IPS-18c (cell line): Measurements from ENCODE around the gene ACSF3.
"Not testable (repeated sequence)": the region's sequence is repeated elsewhere in the genome, so short reads cannot be mapped to it uniquely, and the experiment has no call there.

Source experiments
- H3K4me3 ChIP-seq: 2 replicates; pipeline ENCODE4 v1.7.0; 2013; ENCODE audit warnings: low read depth, mild to moderate bottlenecking, low read length, moderate library complexity; ENCODE audit not compliant: insufficient read depth
- H3K9me3 ChIP-seq: one replicate; pipeline ENCODE4 v1.6.1; 2013; ENCODE audit warnings: mild to moderate bottlenecking, low read length, moderate library complexity; ENCODE audit not compliant: control insufficient read depth, insufficient read depth

ACSF3 gene

GRCh38 chr16:89179148-89179484, 85.5 kb downstream of the ACSF3 start:
- Histone ChIP-seq H3K9me3 (no peaks in the 10 kb centered on the region), H3K4me3 (no peak overlapping the region)

- H3K9me3 ChIP-seq = no peaks in the 10 kb centered on the region
- no peak overlapping the region for H3K4me3 ChIP-seq
Measured at GRCh38 chr16:89179656-89180315, 86.1 kb downstream of the ACSF3 start.

DNA sequence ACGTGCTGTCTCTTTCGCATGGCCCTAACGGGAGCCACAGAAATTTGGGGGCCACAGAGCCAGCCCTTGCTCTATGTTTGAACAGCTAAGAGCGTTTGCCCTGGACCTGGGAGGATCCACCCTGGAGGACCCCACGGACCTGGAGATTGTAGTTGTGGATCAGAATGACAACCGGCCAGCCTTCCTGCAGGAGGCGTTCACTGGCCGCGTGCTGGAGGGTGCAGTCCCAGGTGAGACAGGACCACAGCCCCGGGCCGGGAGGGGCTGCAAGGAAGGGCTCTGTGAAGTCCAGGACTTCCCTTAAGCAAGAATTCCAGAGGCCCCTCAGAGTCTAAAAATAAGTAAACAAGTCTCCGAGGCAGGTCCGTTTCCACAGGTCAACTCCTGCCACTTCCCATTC, 89.8 kb downstream of the ACSF3 start:
- Histone ChIP-seq H3K9me3 (no peaks in the 10 kb centered on the region), H3K4me3 (no peak overlapping the region)

GRCh38 chr16:89183975-89184676, 90.5 kb downstream of the ACSF3 start:
- Histone ChIP-seq H3K9me3 (no peaks in the 10 kb centered on the region), H3K4me3 (no peak overlapping the region)

GRCh38 chr16:89184677-89184932, 91.0 kb downstream of the ACSF3 start:
- no peaks in the 10 kb centered on the region for H3K9me3 ChIP-seq

DNA sequence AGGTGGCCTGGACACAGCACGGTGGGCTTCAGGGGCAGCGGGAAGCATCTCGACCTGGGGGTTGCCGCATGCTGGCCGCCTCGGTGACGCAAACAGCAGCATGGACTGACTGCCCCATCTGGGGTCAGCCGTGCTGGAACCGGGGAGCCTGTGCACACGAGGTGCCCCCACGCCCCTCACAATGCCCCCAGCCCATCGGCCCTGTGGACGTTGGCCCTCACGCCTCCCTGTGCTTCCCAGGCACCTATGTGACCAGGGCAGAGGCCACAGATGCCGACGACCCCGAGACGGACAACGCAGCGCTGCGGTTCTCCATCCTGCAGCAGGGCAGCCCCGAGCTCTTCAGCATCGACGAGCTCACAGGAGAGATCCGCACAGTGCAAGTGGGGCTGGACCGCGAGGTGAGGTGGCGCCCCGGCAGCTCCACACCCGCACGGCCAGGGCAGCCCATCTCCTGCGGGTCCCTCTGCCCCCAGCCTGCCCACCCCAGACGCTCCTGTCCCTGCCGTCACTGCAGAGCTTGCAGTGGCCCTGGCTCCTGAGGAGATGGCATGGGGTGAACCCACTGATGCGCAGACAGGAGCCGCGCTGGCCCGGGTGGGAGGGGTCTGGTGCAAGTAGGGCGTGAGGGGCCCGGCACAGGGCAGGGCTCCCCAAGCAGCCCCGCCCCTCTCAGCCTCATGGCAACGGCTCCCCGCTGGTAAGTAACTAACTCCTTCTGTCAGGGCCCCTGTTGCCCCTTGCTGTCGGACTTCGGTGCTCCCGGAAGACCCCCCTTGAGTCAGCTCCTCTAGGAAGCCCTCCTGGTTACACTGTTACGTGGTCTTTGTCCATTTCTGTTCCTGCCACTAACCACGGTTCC, 91.5 kb downstream of the ACSF3 start:
- Histone ChIP-seq H3K9me3 (no peaks in the 10 kb centered on the region), H3K4me3 (no peak overlapping the region)

More at GRCh38 chr16:89184677-89184932, 91.0 kb downstream of the ACSF3 start:
- no peak overlapping the region for H3K4me3 ChIP-seq

GRCh38 chr16:89185887-89186592, 92.4 kb downstream of the ACSF3 start:
- H3K4me3 ChIP-seq, H3K9me3 ChIP-seq: not testable (repeated sequence)

DNA sequence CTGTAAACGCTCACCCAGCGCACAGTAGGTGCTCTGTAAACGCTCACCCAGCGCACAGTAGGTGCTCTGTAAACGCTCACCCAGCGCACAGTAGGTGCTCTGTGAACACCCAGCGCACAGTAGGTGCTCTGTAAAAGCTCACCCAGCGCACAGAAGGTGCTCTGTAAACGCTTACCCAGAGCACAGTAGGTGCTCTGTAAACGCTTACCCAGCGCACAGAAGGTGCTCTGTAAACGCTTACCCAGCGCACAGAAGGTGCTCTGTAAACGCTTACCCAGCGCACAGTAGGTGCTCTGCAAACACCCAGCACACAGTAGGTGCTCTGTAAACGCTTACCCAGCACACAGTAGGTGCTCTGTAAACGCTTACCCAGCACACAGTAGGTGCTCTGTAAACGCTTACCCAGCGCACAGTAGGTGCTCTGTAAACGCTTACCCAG, 93.0 kb downstream of the ACSF3 start:
- not testable (repeated sequence) for H3K9me3 ChIP-seq, H3K4me3 ChIP-seq

GRCh38 chr16:89187032-89187769, 93.5 kb downstream of the ACSF3 start:
- H3K4me3 ChIP-seq = no peak overlapping the region
- H3K9me3 ChIP-seq = no peaks in the 10 kb centered on the region

GRCh38 chr16:89187770-89188392, 94.2 kb downstream of the ACSF3 start:
- Histone ChIP-seq H3K9me3 (no peaks in the 10 kb centered on the region), H3K4me3 (no peak overlapping the region)

GRCh38 chr16:89188471-89189357, 95.1 kb downstream of the ACSF3 start:
- not testable (repeated sequence) for H3K4me3 ChIP-seq, H3K9me3 ChIP-seq

DNA sequence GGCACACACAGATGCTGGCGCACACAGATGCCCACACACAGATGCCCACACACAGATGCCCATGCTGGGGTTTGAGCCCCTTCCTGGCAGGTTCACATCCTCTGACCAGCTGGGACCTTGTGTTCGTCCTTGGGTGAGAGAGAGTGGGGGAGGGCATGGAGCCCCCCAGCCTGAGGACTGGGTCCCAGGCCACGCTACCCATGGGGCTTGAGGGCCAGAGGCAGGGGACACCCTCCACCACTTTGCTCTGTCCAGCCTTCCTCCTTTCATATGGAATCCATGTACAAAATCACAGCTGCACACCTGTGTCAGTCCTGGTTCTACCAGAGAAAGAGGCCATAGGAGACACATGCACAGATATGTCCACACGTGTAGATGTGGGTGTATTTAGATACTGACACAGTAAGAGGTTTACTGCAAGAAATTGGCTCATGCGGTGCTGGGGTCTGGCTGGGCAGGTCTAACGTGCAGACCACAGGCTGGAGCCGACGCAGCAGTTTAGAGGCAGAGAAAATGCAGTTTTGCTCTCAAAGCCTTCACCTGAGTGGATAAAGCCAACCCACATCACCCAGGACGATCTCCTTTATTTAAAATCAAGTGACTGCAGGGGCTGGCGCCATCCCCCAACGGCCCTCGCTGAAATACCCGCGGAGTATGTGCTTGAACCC, 95.8 kb downstream of the ACSF3 start:
- Histone ChIP-seq H3K4me3 (no peak overlapping the region), H3K9me3 (no peaks in the 10 kb centered on the region)

DNA sequence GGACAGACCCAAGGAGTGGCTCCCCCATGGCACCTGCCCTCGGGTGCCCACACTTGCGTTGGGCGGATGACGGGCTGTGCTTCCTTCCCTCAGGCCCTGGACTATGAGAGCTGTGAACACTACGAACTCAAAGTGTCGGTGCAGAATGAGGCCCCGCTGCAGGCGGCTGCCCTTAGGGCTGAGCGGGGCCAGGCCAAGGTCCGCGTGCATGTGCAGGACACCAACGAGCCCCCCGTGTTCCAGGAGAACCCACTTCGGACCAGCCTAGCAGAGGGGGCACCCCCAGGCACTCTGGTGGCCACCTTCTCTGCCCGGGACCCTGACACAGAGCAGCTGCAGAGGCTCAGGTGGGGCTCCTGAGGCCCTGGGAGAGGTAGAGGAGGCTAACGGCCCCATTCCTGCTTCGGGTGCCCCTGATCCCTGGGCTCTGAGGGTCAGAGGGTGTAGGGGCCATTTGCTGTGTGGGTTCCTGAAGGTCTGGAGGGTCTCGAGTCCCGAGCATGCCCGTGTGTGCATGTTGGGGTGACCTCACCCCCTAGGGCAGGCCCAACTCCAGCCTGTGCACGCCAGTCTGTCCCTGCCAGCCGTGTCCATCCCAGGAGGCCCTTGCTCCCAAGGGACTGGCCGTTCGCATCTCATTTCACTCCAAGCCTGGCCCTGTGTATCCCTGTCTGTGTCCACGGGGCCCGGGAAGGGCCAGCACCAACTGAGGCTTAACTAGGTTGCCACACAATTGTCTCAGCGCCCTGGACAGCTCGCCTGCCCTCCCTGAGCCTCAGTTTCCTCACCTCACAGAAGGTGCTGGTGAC, 96.7 kb downstream of the ACSF3 start:
- Histone ChIP-seq H3K4me3 (no peak overlapping the region), H3K9me3 (no peaks in the 10 kb centered on the region)

DNA sequence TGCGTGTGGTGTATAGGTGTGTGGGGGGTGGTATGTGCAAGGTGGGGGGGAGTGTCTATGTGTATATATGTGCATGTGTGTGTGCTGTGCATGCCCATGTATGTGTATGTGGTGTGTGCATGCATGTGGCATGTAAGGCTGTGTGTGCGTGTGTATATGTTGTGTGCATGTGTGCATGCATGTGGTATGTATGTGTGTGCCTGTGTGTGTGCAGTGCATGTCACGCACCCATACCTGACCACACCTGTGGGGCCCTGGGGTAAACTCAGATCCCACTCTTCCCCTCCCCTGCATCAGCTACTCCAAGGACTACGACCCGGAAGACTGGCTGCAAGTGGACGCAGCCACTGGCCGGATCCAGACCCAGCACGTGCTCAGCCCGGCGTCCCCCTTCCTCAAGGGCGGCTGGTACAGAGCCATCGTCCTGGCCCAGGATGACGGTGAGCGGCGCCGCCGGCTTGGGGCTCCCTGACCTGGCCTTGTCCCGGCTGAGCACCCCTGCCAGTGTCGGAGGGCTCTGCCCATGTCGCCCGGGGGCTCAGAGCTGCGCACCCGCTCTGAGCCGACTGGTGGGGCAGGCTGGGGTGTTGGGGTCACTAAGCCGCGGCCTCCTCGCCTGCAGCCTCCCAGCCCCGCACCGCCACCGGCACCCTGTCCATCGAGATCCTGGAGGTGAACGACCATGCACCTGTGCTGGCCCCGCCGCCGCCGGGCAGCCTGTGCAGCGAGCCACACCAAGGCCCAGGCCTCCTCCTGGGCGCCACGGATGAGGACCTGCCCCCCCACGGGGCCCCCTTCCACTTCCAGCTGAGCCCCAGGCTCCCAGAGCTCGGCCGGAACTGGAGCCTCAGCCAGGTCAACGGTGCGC, 97.6 kb downstream of the ACSF3 start:
- no peaks in the 10 kb centered on the region for H3K9me3 ChIP-seq
- no peak overlapping the region for H3K4me3 ChIP-seq
